Activated naive CD8-positive, alpha-beta T cell (primary cell): ENCODE results near the gene ZIC5.

Source experiments
- H3K27ac Mint-ChIP-seq: one replicate; pipeline ENCODE4 v1.8.0; 2021; ENCODE audit warnings: mixed read lengths
- H3K27me3 Mint-ChIP-seq: one replicate; pipeline ENCODE4 v1.8.0; 2021; ENCODE audit warnings: mixed read lengths
- H3K36me3 Mint-ChIP-seq: one replicate; pipeline ENCODE4 v1.8.0; 2021; ENCODE audit warnings: mixed read lengths
- H3K4me1 Mint-ChIP-seq: one replicate; pipeline ENCODE4 v1.8.0; 2021; ENCODE audit warnings: low read depth, mixed read lengths
- H3K4me3 Mint-ChIP-seq: one replicate; pipeline ENCODE4 v1.8.0; 2021; ENCODE audit warnings: mild to moderate bottlenecking, mixed read lengths
- H3K9me3 Mint-ChIP-seq: one replicate; pipeline ENCODE4 v1.8.0; 2021; ENCODE audit warnings: low read depth, mixed read lengths

ZIC5 gene

GRCh38 chr13:99991013-99991827, 19.7 kb upstream of the ZIC5 start:
- Mint-ChIP-seq H3K4me3 (peak overlapping the region; percentile 17), H3K27ac (no peak overlapping the region), H3K9me3 (peaks cover 8% of the 10 kb centered on the region), H3K27me3 (peaks cover 68% of the 10 kb centered on the region), H3K36me3 (peaks cover under 1% of the 10 kb centered on the region), H3K4me1 (peaks cover 28% of the 10 kb centered on the region)

- H3K4me1 Mint-ChIP-seq = peaks cover 27% of the 10 kb centered on the region
- peak overlapping the region; percentile 40 for H3K4me3 Mint-ChIP-seq
- H3K27ac Mint-ChIP-seq = no peak overlapping the region
- H3K27me3 Mint-ChIP-seq = peaks cover 64% of the 10 kb centered on the region
- peaks cover 10% of the 10 kb centered on the region for H3K9me3 Mint-ChIP-seq
- peaks cover 5% of the 10 kb centered on the region for H3K36me3 Mint-ChIP-seq
Observed at GRCh38 chr13:99990126-99990977, 18.8 kb upstream of the ZIC5 start.

- H3K36me3 Mint-ChIP-seq = peaks cover 5% of the 10 kb centered on the region
- H3K27ac Mint-ChIP-seq = no peak overlapping the region
- H3K9me3 Mint-ChIP-seq = peaks cover 3% of the 10 kb centered on the region
- H3K4me3 Mint-ChIP-seq = peak overlapping the region; percentile 40
- peaks cover 29% of the 10 kb centered on the region for H3K4me1 Mint-ChIP-seq
- peaks cover 56% of the 10 kb centered on the region for H3K27me3 Mint-ChIP-seq
Observed at GRCh38 chr13:99989276-99990125, 17.9 kb upstream of the ZIC5 start.

GRCh38 chr13:99988529-99989275, 17.1 kb upstream of the ZIC5 start:
- Mint-ChIP-seq H3K27me3 (peaks cover 57% of the 10 kb centered on the region), H3K4me1 (peaks cover 34% of the 10 kb centered on the region), H3K36me3 (peaks cover 5% of the 10 kb centered on the region), H3K27ac (peak overlapping the region; percentile 54), H3K4me3 (no peak overlapping the region), H3K9me3 (peaks cover 3% of the 10 kb centered on the region)

GRCh38 chr13:99987154-99988019, 15.8 kb upstream of the ZIC5 start:
- no peak overlapping the region for H3K27ac Mint-ChIP-seq
- peaks cover 33% of the 10 kb centered on the region for H3K4me1 Mint-ChIP-seq
- peaks cover 3% of the 10 kb centered on the region for H3K9me3 Mint-ChIP-seq

GRCh38 chr13:99986741-99987140, 15.2 kb upstream of the ZIC5 start:
- Mint-ChIP-seq H3K9me3 (peaks cover 3% of the 10 kb centered on the region), H3K36me3 (peaks cover 5% of the 10 kb centered on the region), H3K4me3 (no peak overlapping the region), H3K27ac (no peak overlapping the region), H3K27me3 (peaks cover 50% of the 10 kb centered on the region), H3K4me1 (peaks cover 32% of the 10 kb centered on the region)

More at GRCh38 chr13:99987154-99988019, 15.8 kb upstream of the ZIC5 start:
- Mint-ChIP-seq H3K36me3 (peaks cover 5% of the 10 kb centered on the region), H3K4me3 (no peak overlapping the region), H3K27me3 (peaks cover 52% of the 10 kb centered on the region)

- Mint-ChIP-seq H3K27ac (peak overlapping the region; percentile 66), H3K36me3 (peaks cover 5% of the 10 kb centered on the region), H3K4me1 (peaks cover 32% of the 10 kb centered on the region), H3K27me3 (peaks cover 50% of the 10 kb centered on the region), H3K9me3 (peaks cover 3% of the 10 kb centered on the region), H3K4me3 (peak overlapping the region; percentile 54)
Observed at GRCh38 chr13:99985886-99986527, 14.4 kb upstream of the ZIC5 start.

GRCh38 chr13:99985241-99985874, 13.8 kb upstream of the ZIC5 start:
- Mint-ChIP-seq H3K36me3 (peaks cover 5% of the 10 kb centered on the region), H3K4me3 (no peak overlapping the region), H3K4me1 (peaks cover 28% of the 10 kb centered on the region), H3K27ac (no peak overlapping the region), H3K27me3 (peaks cover 47% of the 10 kb centered on the region), H3K9me3 (peaks cover 3% of the 10 kb centered on the region)

- peak overlapping the region; percentile 46 for H3K4me3 Mint-ChIP-seq
- peaks cover 5% of the 10 kb centered on the region for H3K36me3 Mint-ChIP-seq
- H3K9me3 Mint-ChIP-seq = peaks cover 3% of the 10 kb centered on the region
- H3K4me1 Mint-ChIP-seq = peaks cover 21% of the 10 kb centered on the region
- H3K27ac Mint-ChIP-seq = peak overlapping the region; percentile 85
- H3K27me3 Mint-ChIP-seq = peaks cover 41% of the 10 kb centered on the region
Observed at GRCh38 chr13:99984461-99985240, 13.1 kb upstream of the ZIC5 start.

GRCh38 chr13:99983499-99984401, 12.2 kb upstream of the ZIC5 start:
- H3K9me3 Mint-ChIP-seq = peaks cover 3% of the 10 kb centered on the region
- peak overlapping the region; percentile 50 for H3K4me3 Mint-ChIP-seq
- peaks cover 5% of the 10 kb centered on the region for H3K36me3 Mint-ChIP-seq
- H3K27ac Mint-ChIP-seq = peak overlapping the region; percentile 85
- H3K27me3 Mint-ChIP-seq = peaks cover 37% of the 10 kb centered on the region
- H3K4me1 Mint-ChIP-seq = peaks cover 21% of the 10 kb centered on the region

- peaks cover 39% of the 10 kb centered on the region for H3K27me3 Mint-ChIP-seq
- H3K27ac Mint-ChIP-seq = peak overlapping the region; percentile 85
- peaks cover 24% of the 10 kb centered on the region for H3K4me1 Mint-ChIP-seq
- peaks cover 5% of the 10 kb centered on the region for H3K36me3 Mint-ChIP-seq
- H3K4me3 Mint-ChIP-seq = peak overlapping the region; percentile 50
- H3K9me3 Mint-ChIP-seq = peaks cover 3% of the 10 kb centered on the region
Observed at GRCh38 chr13:99982731-99983498, 11.3 kb upstream of the ZIC5 start.
